HUES6 (cell line): ENCODE measurements around the gene MS4A2.
"Not testable (repeated sequence)": the region's sequence is repeated elsewhere in the genome, so short reads cannot be mapped to it uniquely, and the experiment has no call there.

ENCODE experiments used
- H3K27ac ChIP-seq: 2 replicates; pipeline ENCODE4 v1.7.0; 2013; ENCODE audit warnings: low read depth, mild to moderate bottlenecking, low read length, inconsistent platforms
- H3K27me3 ChIP-seq: 2 replicates; pipeline ENCODE4 v1.6.1; 2013; ENCODE audit warnings: low read length; ENCODE audit not compliant: control insufficient read depth, insufficient read depth
- H3K36me3 ChIP-seq: 2 replicates; pipeline ENCODE4 v1.6.1; 2013; ENCODE audit warnings: low read length; ENCODE audit not compliant: control insufficient read depth, insufficient read depth
- H3K4me1 ChIP-seq: 2 replicates; pipeline ENCODE4 v1.6.1; 2013; ENCODE audit warnings: low read length; ENCODE audit not compliant: control insufficient read depth, insufficient read depth
- H3K4me3 ChIP-seq: 2 replicates; pipeline ENCODE4 v1.5.1; 2013; ENCODE audit warnings: low read depth, low read length
- H3K9ac ChIP-seq: one replicate; pipeline ENCODE4 v1.6.1; 2013; ENCODE audit warnings: mild to moderate bottlenecking, low read length
- H3K9me3 ChIP-seq: 2 replicates; pipeline ENCODE4 v1.6.1; 2013; ENCODE audit warnings: low read depth, low read length; ENCODE audit not compliant: control insufficient read depth, insufficient read depth

The MS4A2 gene

DNA sequence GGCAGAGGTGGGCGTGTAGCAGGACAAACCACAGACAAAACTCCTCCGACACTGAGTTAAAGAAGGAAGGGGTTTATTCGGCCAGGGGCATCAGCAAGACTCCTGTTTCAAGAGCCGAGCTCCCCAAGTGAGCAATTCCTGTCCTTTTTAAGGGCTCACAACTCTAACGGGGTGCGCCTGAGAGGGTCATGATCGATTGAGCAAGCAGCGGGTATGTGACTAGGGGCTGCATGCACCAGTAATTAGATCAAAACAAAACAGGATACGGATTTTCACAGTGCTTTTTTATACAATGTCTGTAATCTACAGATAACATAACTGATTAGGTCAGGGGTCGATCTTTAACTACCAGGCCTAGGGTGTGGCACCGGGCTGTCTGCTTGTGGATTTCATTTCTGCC is 12.9 kb downstream of the MS4A2 start:
- H3K27ac ChIP-seq, H3K36me3 ChIP-seq, H3K4me3 ChIP-seq, H3K9ac ChIP-seq, H3K9me3 ChIP-seq, H3K27me3 ChIP-seq, H3K4me1 ChIP-seq: not testable (repeated sequence)

DNA sequence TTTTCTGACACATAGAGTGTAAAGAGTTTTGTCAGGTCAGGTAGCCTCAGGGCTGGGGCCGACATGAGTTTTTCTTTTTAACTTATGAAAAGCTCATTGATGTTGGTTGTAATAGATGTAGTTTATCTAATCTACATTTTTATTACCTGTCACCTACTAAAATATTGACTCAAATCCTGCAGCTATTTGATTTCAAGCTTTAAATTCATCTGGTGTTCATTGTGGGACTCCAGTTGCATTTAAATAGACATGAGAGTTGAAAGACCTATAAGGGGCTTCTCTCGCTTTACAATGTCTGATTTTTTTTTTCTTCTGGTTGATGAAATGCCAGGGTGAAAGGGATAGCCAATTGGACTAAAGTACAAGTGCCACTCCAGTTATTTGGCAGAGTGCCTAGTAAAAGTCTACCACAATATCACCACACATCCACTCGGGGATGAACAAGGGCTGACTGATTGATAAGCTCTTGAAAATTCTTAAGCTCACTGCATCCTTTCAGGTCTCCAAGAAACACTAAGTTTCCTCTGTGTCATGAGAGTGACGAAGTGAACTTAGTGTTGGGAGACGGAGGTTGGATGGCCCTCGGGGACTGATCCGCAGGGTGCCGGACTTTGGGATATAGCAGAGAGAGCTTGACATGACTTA is 16.1 kb downstream of the MS4A2 start:
- H3K36me3 ChIP-seq, H3K9me3 ChIP-seq, H3K4me1 ChIP-seq, H3K27ac ChIP-seq, H3K27me3 ChIP-seq, H3K4me3 ChIP-seq, H3K9ac ChIP-seq: not testable (repeated sequence)

DNA sequence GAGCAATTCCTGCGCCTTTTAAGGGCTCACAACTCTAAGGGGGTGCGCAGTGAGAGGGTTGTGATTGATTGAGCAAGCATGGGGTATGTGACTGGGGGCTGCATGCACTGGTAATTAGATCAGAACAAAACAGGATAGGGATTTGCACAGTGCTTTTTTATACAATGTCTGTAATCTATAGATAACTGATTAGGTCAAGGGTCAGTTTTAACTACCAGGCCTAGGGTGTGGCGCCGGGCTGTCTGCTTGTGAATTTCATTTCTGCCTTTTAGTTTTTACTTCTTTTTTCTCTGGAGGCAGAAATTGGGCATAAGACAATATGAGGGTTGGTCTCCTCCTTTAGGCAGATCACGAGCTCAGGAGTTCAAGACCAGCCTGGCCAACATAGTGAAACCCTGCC is 20.2 kb downstream of the MS4A2 start:
- H3K4me1 ChIP-seq, H3K27ac ChIP-seq, H3K4me3 ChIP-seq, H3K9me3 ChIP-seq, H3K9ac ChIP-seq, H3K27me3 ChIP-seq, H3K36me3 ChIP-seq: not testable (repeated sequence)

DNA sequence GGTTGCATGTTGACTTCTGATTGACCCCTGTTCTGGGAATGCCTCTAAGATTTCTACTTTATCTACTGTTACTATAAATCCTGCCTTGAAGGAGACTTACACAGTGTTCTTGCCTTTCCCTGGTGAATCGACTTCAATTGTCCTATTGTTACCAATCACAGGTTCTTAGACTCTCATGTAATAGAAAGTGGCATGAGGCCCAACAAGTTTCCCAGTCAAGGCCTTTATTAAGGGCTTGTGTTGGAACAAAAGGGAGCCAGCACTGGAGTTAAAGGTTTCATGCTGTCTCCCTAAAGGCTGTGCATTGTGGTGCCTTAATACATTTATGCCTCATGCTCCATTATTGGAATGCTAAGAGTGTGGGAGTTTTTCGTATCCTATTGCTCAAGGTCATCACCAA is 23.3 kb downstream of the MS4A2 start:
- no peaks in the 10 kb centered on the region for H3K9me3 ChIP-seq
- H3K27ac ChIP-seq, result no peak overlapping the region

DNA sequence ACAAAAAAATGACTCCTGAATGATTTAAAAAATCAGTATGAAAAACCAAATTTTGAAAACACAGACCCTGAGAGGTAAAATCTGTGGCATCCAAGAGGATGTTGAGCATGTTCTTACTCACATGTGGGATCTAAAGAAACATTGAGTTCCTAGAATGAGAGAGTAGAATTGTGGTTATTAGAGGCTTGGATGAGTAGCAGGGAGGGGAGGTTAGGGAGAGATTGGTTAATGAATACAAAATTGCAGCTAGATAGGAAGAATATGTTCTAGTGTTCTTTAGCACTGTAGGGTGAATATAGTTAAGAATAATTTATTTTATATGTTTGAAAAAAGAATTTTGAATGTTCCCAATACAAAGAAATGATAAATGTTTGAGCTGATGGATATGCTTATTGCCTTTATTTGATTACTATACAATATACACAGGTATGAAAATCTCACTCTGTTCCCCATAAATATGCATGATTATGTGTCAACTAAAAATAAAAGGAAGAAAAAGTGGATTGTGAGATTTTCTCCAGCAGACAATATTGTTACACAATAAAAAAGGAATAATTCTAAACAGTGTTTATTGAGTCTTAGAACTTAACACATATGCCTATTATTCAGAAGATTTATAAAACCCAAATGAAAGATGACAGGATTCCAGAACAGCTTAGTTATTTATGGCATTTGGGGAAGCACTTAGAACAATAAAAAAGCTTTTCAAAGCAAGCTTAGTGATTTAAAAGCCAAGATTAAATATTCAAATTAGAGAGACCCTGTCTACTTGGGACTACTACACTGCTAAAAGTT is 28.7 kb downstream of the MS4A2 start:
- Histone ChIP-seq H3K9ac (no peak overlapping the region), H3K36me3 (no peaks in the 10 kb centered on the region), H3K27me3 (no peaks in the 10 kb centered on the region), H3K9me3 (no peaks in the 10 kb centered on the region), H3K4me1 (peaks cover 22% of the 10 kb centered on the region), H3K27ac (no peak overlapping the region), H3K4me3 (no peak overlapping the region)

More for the DNA sequence above, 23.3 kb downstream of the MS4A2 start:
- no peaks in the 10 kb centered on the region for H3K36me3 ChIP-seq
- H3K27me3 ChIP-seq, result no peaks in the 10 kb centered on the region
- no peak overlapping the region for H3K4me3 ChIP-seq
- H3K9ac ChIP-seq, result no peak overlapping the region
- 0 out of 2 replicates have a peak, but pooled peaks cover 1% of the 10 kb centered on the region for H3K4me1 ChIP-seq

DNA sequence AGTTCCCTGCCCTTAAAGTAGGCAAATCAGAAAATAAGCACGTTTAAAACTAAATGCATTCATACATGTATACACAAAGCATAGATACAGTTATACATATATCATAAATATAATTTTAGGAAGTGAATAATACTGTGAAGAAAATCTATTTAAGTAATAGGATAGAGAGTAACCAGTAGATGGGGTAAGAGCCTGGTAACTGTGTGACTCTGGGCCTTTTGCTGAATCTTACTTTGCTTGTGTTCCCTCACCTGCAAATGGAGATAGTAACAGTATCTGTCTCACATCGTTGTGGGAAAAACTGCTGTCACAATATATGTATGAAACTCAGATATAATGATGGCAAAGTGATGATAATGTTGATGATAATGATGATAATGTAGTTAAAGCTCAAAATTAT is 29.9 kb downstream of the MS4A2 start:
- H3K9me3 ChIP-seq, result no peaks in the 10 kb centered on the region
- no peak overlapping the region for H3K27ac ChIP-seq
- no peak overlapping the region for H3K4me3 ChIP-seq
- no peaks in the 10 kb centered on the region for H3K27me3 ChIP-seq
- H3K4me1 ChIP-seq, result peaks cover 24% of the 10 kb centered on the region
- H3K9ac ChIP-seq, result no peak overlapping the region
- no peaks in the 10 kb centered on the region for H3K36me3 ChIP-seq

DNA sequence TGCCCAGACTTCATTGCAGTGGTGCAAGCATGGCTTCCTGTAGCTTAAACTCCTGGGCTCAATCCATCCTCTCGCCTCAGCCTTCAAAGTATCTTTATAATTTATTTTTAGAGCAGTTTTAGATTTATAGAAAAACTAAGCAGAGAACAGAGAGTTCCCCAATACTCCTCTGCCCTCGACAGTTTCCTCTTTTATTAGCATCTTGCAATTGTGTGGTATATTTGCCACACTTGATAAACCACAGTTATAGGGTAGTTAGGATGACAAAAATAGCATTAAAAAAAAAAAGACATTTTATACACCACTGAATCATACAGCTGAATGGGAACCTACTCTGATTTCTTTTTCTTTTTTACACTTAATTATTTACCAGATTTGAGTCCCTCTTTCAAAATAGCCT is 31.2 kb downstream of the MS4A2 start:
- no peak overlapping the region for H3K4me3 ChIP-seq
- no peaks in the 10 kb centered on the region for H3K9me3 ChIP-seq
- H3K27ac ChIP-seq, result no peak overlapping the region
- no peaks in the 10 kb centered on the region for H3K27me3 ChIP-seq
- no peaks in the 10 kb centered on the region for H3K36me3 ChIP-seq
- peaks cover 34% of the 10 kb centered on the region for H3K4me1 ChIP-seq
- no peak overlapping the region for H3K9ac ChIP-seq

DNA sequence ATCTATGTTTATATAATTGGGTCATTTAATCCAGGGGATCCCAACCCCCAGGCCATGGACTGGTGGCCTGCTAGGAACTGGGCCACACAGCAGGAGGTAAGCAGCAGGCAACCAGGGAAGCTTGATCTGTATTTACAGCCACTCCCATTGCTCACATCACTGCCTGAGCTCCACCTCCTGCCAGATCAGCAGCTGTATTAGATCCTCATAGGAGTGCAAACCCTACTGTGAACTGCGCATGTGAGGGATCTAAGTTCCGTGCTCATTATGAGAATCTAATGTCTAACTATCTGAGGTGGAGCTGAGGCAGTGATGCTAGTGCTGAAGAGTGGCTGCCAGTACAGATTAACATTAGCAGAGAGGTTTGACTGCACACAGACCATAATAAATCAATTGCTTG is 32.8 kb downstream of the MS4A2 start:
- H3K27ac ChIP-seq, result no peak overlapping the region
- no peaks in the 10 kb centered on the region for H3K36me3 ChIP-seq
- H3K4me1 ChIP-seq, result peaks cover 40% of the 10 kb centered on the region
- H3K9ac ChIP-seq, result no peak overlapping the region
- no peak overlapping the region for H3K4me3 ChIP-seq
- no peaks in the 10 kb centered on the region for H3K9me3 ChIP-seq
- no peaks in the 10 kb centered on the region for H3K27me3 ChIP-seq

DNA sequence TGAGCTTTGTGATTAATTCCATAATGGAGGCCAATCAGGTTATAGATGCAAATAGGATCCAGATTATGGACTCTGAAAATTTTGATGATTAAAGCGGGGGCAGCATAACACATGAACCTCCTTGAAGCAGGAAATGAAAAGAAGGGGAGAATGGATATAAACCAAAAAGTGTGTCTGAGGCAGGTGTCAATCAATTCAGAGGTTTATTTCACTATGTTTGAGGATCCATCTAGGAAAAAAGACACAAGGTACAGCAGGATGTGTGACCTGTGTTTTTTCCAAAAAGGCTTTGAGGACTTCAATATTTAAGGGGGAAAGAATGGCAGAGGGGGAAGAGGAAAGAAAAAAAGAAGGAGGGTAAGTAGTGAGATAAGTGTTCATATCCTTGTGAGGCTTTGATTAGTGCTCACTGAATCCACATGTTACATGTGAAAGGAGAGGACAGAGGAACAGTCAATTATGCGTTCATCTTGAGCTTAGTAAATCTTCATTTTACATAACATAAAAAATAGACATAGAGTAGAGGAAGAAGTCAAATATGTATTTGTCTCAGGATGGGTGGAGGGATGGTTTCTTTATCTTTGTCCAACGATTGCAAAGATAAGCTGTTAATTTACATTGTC is 34.1 kb downstream of the MS4A2 start:
- Histone ChIP-seq H3K4me1 (peaks cover 40% of the 10 kb centered on the region), H3K9me3 (no peaks in the 10 kb centered on the region), H3K27me3 (no peaks in the 10 kb centered on the region), H3K9ac (no peak overlapping the region), H3K4me3 (no peak overlapping the region), H3K27ac (no peak overlapping the region), H3K36me3 (no peaks in the 10 kb centered on the region)

DNA sequence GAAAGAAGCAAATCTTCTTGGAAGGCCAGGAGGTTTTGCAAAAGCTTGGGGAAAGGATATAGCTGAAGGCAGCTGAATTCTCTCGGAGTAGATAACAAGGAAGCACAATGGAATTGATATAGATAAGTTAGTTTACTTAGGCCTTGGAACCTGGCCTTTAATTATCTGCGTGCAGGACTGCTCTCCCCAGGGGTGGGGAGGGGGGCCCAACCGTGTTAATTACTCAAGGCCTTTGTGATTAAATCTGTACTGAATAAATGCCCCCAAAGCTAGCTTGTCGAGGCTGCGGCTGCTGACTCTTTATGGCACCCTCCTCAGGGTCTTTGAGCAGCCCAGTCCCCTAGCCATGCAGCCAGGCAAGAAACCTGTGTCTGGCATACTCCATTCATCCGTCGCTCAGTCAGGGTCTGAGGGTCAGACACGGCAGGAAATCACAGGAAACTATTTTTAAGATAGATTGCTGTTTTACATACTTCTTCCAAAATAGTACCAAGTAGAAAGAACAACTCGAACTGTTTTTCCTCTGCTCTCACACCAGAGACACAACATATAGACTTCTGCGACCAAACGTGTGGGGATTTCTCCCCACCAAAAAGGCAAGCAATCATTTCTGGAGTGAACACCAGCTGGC is 36.5 kb downstream of the MS4A2 start:
- H3K9me3 ChIP-seq, result no peaks in the 10 kb centered on the region
- peak overlapping the region; percentile 55; the same call in 1 of the 2 replicates for H3K27ac ChIP-seq
- H3K4me1 ChIP-seq, result peaks cover 35% of the 10 kb centered on the region
- H3K36me3 ChIP-seq, result no peaks in the 10 kb centered on the region
- no peaks in the 10 kb centered on the region for H3K27me3 ChIP-seq
- no peak overlapping the region for H3K4me3 ChIP-seq
- H3K9ac ChIP-seq, result no peak overlapping the region
